Measurements from ENCODE around the gene PRSS35. TPM values are rescaled to one million over a fixed set of nuclear protein-coding genes. Genes with fewer than 3 reads are reported as not detected.

PRSS35 gene
- total and polyA plus RNA-seq, 2 of the 8 experiments (the other 6 are each of a cell fraction or from before 2014, with no cell fraction given), result 1.3 to 2.9 TPM

- TF ChIP-seq CTCF (IDR thresholded peaks at IDR 0.05; ENCODE audit: control extremely low read depth in 1 of 3, insufficient read depth in 1 of 3, low read depth in 1 of 3, low read length in 3 of 3) (no peak), KDM5A (IDR thresholded peaks at IDR 0.05; ENCODE audit: low read length) (no peak), CREB1 (IDR thresholded peaks at IDR 0.05) (no peak), JUN (IDR thresholded peaks at IDR 0.05; ENCODE audit: low read depth, low read length) (no peak), RAD21 (IDR thresholded peaks at IDR 0.05 in 1 of 2, conservative IDR thresholded peaks at IDR 0.05 in 1 of 2; ENCODE audit: low read depth in 2 of 2, low read length in 2 of 2) (no peak)
These were observed 24.6 kb downstream of the PRSS35 start (continued) for GRCh38 chr6:83536647-83537589.
